ENCODE measurements around the gene KIZ.

Gene KIZ

GRCh38 chr20:21173485-21173884 lies 47.6 kb downstream of the KIZ start:
- no peak overlapping the region for H3K27ac ChIP-seq (ENCODE audit: low read depth, low read length)
- H3K9me3 ChIP-seq (ENCODE audit: control insufficient read depth in 1 of 2, low read length in 2 of 2): peaks cover 5% of the 10 kb centered on the region in 2 donors
- no peak overlapping the region for H3K9ac ChIP-seq (ENCODE audit: low read depth in 1 of 2, low read length in 2 of 2)
- H3K36me3 ChIP-seq (ENCODE audit: control insufficient read depth in 1 of 2, insufficient read depth in 2 of 2, low read length in 2 of 2): no peaks in the 10 kb centered on the region
- H3K4me3 ChIP-seq (ENCODE audit: low read depth in 1 of 2, low read length in 2 of 2): no peak overlapping the region
- no peaks in the 10 kb centered on the region for H3K4me1 ChIP-seq (ENCODE audit: control insufficient read depth in 1 of 2, insufficient read depth in 2 of 2, low read length in 2 of 2)
- no peaks in the 10 kb centered on the region for H3K27me3 ChIP-seq (ENCODE audit: control insufficient read depth in 1 of 2, insufficient read depth in 2 of 2, low read length in 2 of 2)

DNA sequence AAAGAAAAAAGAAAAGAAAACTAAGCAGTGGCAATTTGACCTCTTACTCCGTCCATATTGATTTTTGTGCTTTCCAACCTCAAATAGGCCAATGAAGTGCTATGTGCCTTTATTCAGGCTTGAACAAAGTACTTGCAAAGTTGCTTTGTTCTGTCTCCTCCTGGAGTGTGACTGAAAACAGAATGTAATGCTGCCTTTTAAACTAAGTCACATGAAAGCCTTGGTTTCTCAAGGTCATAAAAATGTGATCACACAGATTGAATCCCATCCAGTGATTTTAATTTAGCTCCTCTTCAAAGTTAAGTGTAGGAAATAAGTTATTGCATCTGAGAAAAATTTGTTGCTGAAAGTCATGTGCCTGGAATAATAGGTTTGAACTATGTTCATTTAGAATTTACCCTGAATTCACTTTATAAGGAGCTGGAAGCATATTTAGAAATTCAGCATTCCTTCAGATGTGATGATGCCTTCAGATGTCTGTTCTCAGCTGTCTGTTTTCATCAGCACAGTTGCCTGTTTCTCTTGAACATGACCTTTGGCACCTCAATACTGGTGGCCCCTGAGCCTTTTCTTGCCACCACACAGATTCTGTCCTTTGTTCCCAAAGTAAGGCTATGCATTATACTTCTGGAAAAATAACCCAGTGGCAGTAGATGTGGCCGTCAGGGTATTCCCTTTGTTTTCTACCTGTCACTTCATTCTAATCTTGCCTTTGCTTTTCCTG lies 48.8 kb downstream of the KIZ start:
- no peak overlapping the region for H3K9ac ChIP-seq (ENCODE audit: low read depth in 1 of 2, low read length in 2 of 2)
- no peak overlapping the region for H3K4me3 ChIP-seq (ENCODE audit: low read depth in 1 of 2, low read length in 2 of 2)
- peaks cover 5% of the 10 kb centered on the region in 2 donors for H3K9me3 ChIP-seq (ENCODE audit: control insufficient read depth in 1 of 2, low read length in 2 of 2)
- no peaks in the 10 kb centered on the region for H3K27me3 ChIP-seq (ENCODE audit: control insufficient read depth in 1 of 2, insufficient read depth in 2 of 2, low read length in 2 of 2)
- H3K36me3 ChIP-seq (ENCODE audit: control insufficient read depth in 1 of 2, insufficient read depth in 2 of 2, low read length in 2 of 2): no peaks in the 10 kb centered on the region
- H3K27ac ChIP-seq (ENCODE audit: low read depth, low read length): no peak overlapping the region
- no peaks in the 10 kb centered on the region for H3K4me1 ChIP-seq (ENCODE audit: control insufficient read depth in 1 of 2, insufficient read depth in 2 of 2, low read length in 2 of 2)

- no peak overlapping the region for H3K9ac ChIP-seq (ENCODE audit: low read depth in 1 of 2, low read length in 2 of 2)
- no peak overlapping the region for H3K4me3 ChIP-seq (ENCODE audit: low read depth in 1 of 2, low read length in 2 of 2)
- no peak overlapping the region for H3K27ac ChIP-seq (ENCODE audit: low read depth, low read length)
These were observed 49.6 kb downstream of the KIZ start for GRCh38 chr20:21175433-21175832.

GRCh38 chr20:21177767-21178166 lies 51.9 kb downstream of the KIZ start:
- no peaks in the 10 kb centered on the region for H3K36me3 ChIP-seq (ENCODE audit: control insufficient read depth in 1 of 2, insufficient read depth in 2 of 2, low read length in 2 of 2)
- peaks cover 5% of the 10 kb centered on the region in 2 donors for H3K9me3 ChIP-seq (ENCODE audit: control insufficient read depth in 1 of 2, low read length in 2 of 2)
- no peaks in the 10 kb centered on the region for H3K4me1 ChIP-seq (ENCODE audit: control insufficient read depth in 1 of 2, insufficient read depth in 2 of 2, low read length in 2 of 2)
- H3K9ac ChIP-seq (ENCODE audit: low read depth in 1 of 2, low read length in 2 of 2): no peak overlapping the region
- no peaks in the 10 kb centered on the region for H3K27me3 ChIP-seq (ENCODE audit: control insufficient read depth in 1 of 2, insufficient read depth in 2 of 2, low read length in 2 of 2)
- H3K27ac ChIP-seq (ENCODE audit: low read depth, low read length): no peak overlapping the region
- no peak overlapping the region for H3K4me3 ChIP-seq (ENCODE audit: low read depth in 1 of 2, low read length in 2 of 2)

More at GRCh38 chr20:21175433-21175832, 49.6 kb downstream of the KIZ start:
- no peaks in the 10 kb centered on the region for H3K4me1 ChIP-seq (ENCODE audit: control insufficient read depth in 1 of 2, insufficient read depth in 2 of 2, low read length in 2 of 2)
- no peaks in the 10 kb centered on the region for H3K27me3 ChIP-seq (ENCODE audit: control insufficient read depth in 1 of 2, insufficient read depth in 2 of 2, low read length in 2 of 2)
- H3K36me3 ChIP-seq (ENCODE audit: control insufficient read depth in 1 of 2, insufficient read depth in 2 of 2, low read length in 2 of 2): no peaks in the 10 kb centered on the region
- peaks cover 5% of the 10 kb centered on the region in 2 donors for H3K9me3 ChIP-seq (ENCODE audit: control insufficient read depth in 1 of 2, low read length in 2 of 2)

DNA sequence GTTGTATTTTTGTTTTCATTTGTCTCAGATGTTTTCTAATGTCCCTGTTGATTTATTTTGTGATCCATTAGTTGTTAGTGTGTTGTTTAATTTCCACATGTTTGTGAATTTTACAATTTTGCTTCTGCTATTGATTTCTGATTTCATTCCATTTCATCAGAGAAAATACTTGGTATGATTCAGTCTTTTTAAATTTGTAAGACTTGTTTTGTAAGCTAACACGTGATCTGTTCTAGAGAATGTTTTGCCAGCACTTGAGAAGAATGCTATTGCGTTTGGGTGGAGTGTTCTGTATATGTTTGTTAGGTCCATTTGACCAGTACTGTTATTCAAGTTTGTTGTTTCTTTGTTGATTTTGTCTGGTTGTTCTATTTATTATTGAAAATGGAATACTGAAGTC lies 53.9 kb downstream of the KIZ start:
- H3K27me3 ChIP-seq (ENCODE audit: control insufficient read depth in 1 of 2, insufficient read depth in 2 of 2, low read length in 2 of 2): no peaks in the 10 kb centered on the region
- no peaks in the 10 kb centered on the region for H3K36me3 ChIP-seq (ENCODE audit: control insufficient read depth in 1 of 2, insufficient read depth in 2 of 2, low read length in 2 of 2)
- H3K9me3 ChIP-seq (ENCODE audit: control insufficient read depth in 1 of 2, low read length in 2 of 2): peaks cover 5% of the 10 kb centered on the region in 2 donors
- H3K4me1 ChIP-seq (ENCODE audit: control insufficient read depth in 1 of 2, insufficient read depth in 2 of 2, low read length in 2 of 2): peaks cover 4 to 12% of the 10 kb centered on the region in 2 donors
- H3K4me3 ChIP-seq (ENCODE audit: low read depth in 1 of 2, low read length in 2 of 2): no peak overlapping the region
- H3K9ac ChIP-seq (ENCODE audit: low read depth in 1 of 2, low read length in 2 of 2): no peak overlapping the region
- no peak overlapping the region for H3K27ac ChIP-seq (ENCODE audit: low read depth, low read length)

DNA sequence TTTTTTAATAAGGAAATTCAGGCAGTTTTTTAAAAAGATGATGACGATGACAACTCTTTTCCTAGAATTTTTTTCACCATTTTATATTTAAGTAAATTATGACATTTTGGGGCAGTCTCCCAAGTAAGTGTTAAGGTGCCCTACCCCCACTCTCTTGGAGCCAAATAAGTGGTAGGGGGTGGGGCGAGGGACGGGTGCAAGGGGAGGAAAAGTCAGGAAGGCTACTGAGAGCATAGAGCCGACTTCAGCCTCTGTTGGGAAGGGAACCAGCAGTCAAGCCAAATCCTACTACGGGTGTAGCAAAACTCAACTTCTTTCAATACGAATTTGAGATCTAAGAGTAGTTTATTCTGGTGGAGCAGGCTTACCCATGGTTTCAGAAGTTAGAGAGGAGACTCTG lies 54.4 kb downstream of the KIZ start:
- Histone ChIP-seq H3K27ac (ENCODE audit: low read depth, low read length) (no peak overlapping the region), H3K4me3 (ENCODE audit: low read depth in 1 of 2, low read length in 2 of 2) (no peak overlapping the region), H3K9ac (ENCODE audit: low read depth in 1 of 2, low read length in 2 of 2) (no peak overlapping the region), H3K9me3 (ENCODE audit: control insufficient read depth in 1 of 2, low read length in 2 of 2) (peaks cover 5% of the 10 kb centered on the region in 2 donors), H3K27me3 (ENCODE audit: control insufficient read depth in 1 of 2, insufficient read depth in 2 of 2, low read length in 2 of 2) (no peaks in the 10 kb centered on the region), H3K4me1 (ENCODE audit: control insufficient read depth in 1 of 2, insufficient read depth in 2 of 2, low read length in 2 of 2) (peaks cover 4 to 12% of the 10 kb centered on the region in 2 donors), H3K36me3 (ENCODE audit: control insufficient read depth in 1 of 2, insufficient read depth in 2 of 2, low read length in 2 of 2) (no peaks in the 10 kb centered on the region)

DNA sequence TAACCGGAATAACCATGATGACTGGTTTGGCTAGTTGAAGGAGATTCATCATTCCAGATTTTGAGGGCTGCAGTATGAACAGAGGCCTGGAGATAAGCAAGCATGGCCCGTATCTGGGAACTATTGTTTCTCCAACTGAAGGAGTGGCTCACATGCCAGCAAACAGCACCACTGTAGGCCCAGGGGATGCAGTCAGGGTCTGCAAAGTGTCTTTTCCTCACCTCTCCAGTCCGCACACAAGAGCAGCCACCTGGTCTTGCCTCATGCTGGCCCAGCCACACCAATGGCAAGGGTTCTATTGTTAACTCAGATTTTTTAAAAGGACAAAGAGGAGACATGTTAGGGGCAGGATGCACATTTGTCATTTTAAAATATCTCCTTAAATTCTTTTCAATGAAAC lies 55.1 kb downstream of the KIZ start:
- no peak overlapping the region for H3K27ac ChIP-seq (ENCODE audit: low read depth, low read length)
- H3K9me3 ChIP-seq (ENCODE audit: control insufficient read depth in 1 of 2, low read length in 2 of 2): peaks cover 5% of the 10 kb centered on the region in 2 donors
- H3K9ac ChIP-seq (ENCODE audit: low read depth in 1 of 2, low read length in 2 of 2): no peak overlapping the region
- H3K36me3 ChIP-seq (ENCODE audit: control insufficient read depth in 1 of 2, insufficient read depth in 2 of 2, low read length in 2 of 2): no peaks in the 10 kb centered on the region
- H3K27me3 ChIP-seq (ENCODE audit: control insufficient read depth in 1 of 2, insufficient read depth in 2 of 2, low read length in 2 of 2): no peaks in the 10 kb centered on the region
- no peak overlapping the region for H3K4me3 ChIP-seq (ENCODE audit: low read depth in 1 of 2, low read length in 2 of 2)
- H3K4me1 ChIP-seq (ENCODE audit: control insufficient read depth in 1 of 2, insufficient read depth in 2 of 2, low read length in 2 of 2): peaks cover 4 to 12% of the 10 kb centered on the region in 2 donors

DNA sequence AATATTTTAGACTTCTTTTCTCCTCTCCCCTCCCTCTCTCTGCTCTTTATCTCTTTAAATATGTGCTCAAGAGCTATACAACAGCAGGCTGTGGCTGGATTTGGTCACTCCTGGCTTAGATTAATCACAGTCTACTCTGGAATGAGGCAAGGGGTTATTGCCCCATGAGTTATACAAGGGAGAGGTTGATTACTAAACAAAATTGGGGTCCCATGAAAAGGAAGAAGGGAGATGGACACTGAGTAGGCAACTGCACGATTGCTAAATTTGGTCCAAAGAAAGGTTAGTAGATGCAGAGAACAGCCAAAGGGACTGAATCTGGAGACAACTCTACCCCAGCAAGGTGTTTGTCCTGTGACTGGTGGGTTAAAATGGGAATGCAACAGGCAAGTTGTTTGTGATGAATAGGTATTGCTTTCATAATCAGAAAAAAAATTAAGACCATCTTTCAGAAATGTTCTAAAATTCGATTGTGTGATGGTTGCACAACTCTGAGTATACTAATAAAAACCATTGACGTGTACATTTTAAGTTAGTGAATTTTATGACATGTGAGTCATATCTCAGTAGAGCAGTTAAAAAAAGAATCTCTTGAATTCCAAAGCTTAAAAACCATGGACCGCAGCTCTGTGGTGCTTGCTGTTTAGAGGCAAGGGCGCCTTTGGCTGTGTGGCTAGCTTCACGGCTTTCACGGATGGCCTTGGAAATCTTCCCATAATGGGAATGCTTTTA lies 57.1 kb downstream of the KIZ start:
- Histone ChIP-seq H3K4me3 (ENCODE audit: low read depth in 1 of 2, low read length in 2 of 2) (no peak overlapping the region), H3K27ac (ENCODE audit: low read depth, low read length) (no peak overlapping the region), H3K9ac (ENCODE audit: low read depth in 1 of 2, low read length in 2 of 2) (no peak overlapping the region), H3K27me3 (ENCODE audit: control insufficient read depth in 1 of 2, insufficient read depth in 2 of 2, low read length in 2 of 2) (no peaks in the 10 kb centered on the region), H3K9me3 (ENCODE audit: control insufficient read depth in 1 of 2, low read length in 2 of 2) (no peaks in the 10 kb centered on the region), H3K4me1 (ENCODE audit: control insufficient read depth in 1 of 2, insufficient read depth in 2 of 2, low read length in 2 of 2) (peaks cover 4 to 12% of the 10 kb centered on the region in 2 donors), H3K36me3 (ENCODE audit: control insufficient read depth in 1 of 2, insufficient read depth in 2 of 2, low read length in 2 of 2) (no peaks in the 10 kb centered on the region)

DNA sequence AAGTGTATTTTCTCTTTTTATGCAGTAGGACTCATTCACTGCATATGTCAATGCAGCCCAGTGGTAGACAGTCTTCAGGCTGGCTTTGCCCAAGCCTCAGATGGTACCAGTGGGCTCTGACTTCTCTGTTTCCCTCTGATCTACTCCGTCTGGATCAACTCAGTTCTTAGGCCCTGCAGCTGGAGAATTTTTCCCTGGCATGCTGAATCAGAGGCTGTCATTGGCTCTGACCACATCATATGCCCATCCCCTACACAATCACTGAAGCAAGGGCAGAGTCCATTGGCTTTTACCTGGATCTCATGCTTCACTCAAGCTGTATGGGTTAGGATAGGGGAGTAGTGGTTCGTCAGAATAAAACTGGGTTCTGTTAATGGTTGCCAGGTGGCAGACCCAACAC lies 57.8 kb downstream of the KIZ start:
- Histone ChIP-seq H3K27me3 (ENCODE audit: control insufficient read depth in 1 of 2, insufficient read depth in 2 of 2, low read length in 2 of 2) (no peaks in the 10 kb centered on the region), H3K4me3 (ENCODE audit: low read depth in 1 of 2, low read length in 2 of 2) (no peak overlapping the region), H3K27ac (ENCODE audit: low read depth, low read length) (no peak overlapping the region), H3K9ac (ENCODE audit: low read depth in 1 of 2, low read length in 2 of 2) (no peak overlapping the region), H3K9me3 (ENCODE audit: control insufficient read depth in 1 of 2, low read length in 2 of 2) (no peaks in the 10 kb centered on the region), H3K36me3 (ENCODE audit: control insufficient read depth in 1 of 2, insufficient read depth in 2 of 2, low read length in 2 of 2) (no peaks in the 10 kb centered on the region), H3K4me1 (ENCODE audit: control insufficient read depth in 1 of 2, insufficient read depth in 2 of 2, low read length in 2 of 2) (peaks cover 4 to 12% of the 10 kb centered on the region in 2 donors)

GRCh38 chr20:21184819-21185218 lies 58.9 kb downstream of the KIZ start:
- Histone ChIP-seq H3K27ac (ENCODE audit: low read depth, low read length) (no peak overlapping the region), H3K36me3 (ENCODE audit: control insufficient read depth in 1 of 2, insufficient read depth in 2 of 2, low read length in 2 of 2) (peaks cover 0 to 3% of the 10 kb centered on the region in 2 donors), H3K27me3 (ENCODE audit: control insufficient read depth in 1 of 2, insufficient read depth in 2 of 2, low read length in 2 of 2) (no peaks in the 10 kb centered on the region), H3K4me3 (ENCODE audit: low read depth in 1 of 2, low read length in 2 of 2) (no peak overlapping the region), H3K9me3 (ENCODE audit: control insufficient read depth in 1 of 2, low read length in 2 of 2) (no peaks in the 10 kb centered on the region), H3K4me1 (ENCODE audit: control insufficient read depth in 1 of 2, insufficient read depth in 2 of 2, low read length in 2 of 2) (peaks cover 4 to 12% of the 10 kb centered on the region in 2 donors), H3K9ac (ENCODE audit: low read depth in 1 of 2, low read length in 2 of 2) (no peak overlapping the region)

Data from duodenal mucosa (tissue), 2 donors.